HCEC 1CT (cell line): ENCODE measurements around the gene SOCS1.
A peak's percentile ranks its signal among the peaks of the same experiment; 100 is the strongest.
"Not testable (repeated sequence)": the region's sequence is repeated elsewhere in the genome, so short reads cannot be mapped to it uniquely, and the experiment has no call there.

ENCODE experiments used
- DNase-seq: peaks from one replicate; pipeline ENCODE4 v3.0.0-alpha.2; 2017

Gene SOCS1, protein sequence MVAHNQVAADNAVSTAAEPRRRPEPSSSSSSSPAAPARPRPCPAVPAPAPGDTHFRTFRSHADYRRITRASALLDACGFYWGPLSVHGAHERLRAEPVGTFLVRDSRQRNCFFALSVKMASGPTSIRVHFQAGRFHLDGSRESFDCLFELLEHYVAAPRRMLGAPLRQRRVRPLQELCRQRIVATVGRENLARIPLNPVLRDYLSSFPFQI

GRCh38 chr16:11255737-11256660, at the start of gene SOCS1:
TSS of gene SOCS1 (minus strand) at chr16:11256204. CDS start at chr16:11255478, 726 bp downstream.
- peak; percentile 88 for DNase-seq

DNA sequence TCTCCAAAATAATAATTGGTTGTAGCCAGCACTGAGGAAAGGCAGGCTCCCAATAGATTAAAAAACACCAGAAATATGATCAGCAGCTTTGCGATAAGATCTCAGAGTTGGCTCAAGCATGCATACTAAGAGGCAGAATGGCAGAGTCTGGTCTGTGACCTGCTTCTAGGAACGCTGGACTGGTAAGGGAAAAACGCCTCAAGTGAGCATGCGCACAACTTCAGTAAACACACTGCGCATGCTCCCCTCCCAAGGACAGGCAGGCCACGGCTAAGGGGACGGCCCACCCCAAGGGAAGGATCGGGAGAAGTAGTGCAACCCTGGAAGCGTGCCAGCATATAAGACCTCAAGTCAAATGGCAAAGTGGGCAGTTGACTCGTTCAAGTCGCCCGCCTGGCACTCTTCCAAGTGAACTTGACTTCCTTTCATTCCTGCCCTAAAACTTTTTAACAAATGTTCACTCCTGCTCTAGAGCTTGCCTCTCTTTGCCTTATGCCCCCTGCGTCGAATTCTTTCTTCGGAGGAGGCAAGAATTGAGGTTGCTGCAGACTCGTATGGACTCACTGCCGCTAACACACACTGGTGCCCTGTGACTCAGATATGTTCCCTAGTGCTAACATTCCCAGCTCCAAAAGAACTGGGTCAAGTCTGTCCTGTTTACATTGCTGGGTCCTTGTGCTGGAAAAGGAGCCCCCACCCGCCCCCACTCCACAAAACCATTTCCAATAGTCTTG, 47.6 kb upstream of the SOCS1 start:
- no peak for DNase-seq

GRCh38 chr16:11302977-11303376, 47.0 kb upstream of the SOCS1 start:
- no peak for DNase-seq

- DNase-seq, result no peak
Measured at GRCh38 chr16:11301645-11302501, 45.9 kb upstream of the SOCS1 start.

GRCh38 chr16:11300560-11300892, 44.5 kb upstream of the SOCS1 start:
- DNase-seq, result no peak

GRCh38 chr16:11299865-11300559, 44.0 kb upstream of the SOCS1 start:
- DNase-seq, result no peak

- not testable (repeated sequence) for DNase-seq
Measured at GRCh38 chr16:11298950-11299547, 43.0 kb upstream of the SOCS1 start.

- no peak for DNase-seq
Measured at GRCh38 chr16:11298143-11298900, 42.3 kb upstream of the SOCS1 start.

- peak; percentile 12 for DNase-seq
Measured at GRCh38 chr16:11297492-11298142, 41.6 kb upstream of the SOCS1 start.

DNA sequence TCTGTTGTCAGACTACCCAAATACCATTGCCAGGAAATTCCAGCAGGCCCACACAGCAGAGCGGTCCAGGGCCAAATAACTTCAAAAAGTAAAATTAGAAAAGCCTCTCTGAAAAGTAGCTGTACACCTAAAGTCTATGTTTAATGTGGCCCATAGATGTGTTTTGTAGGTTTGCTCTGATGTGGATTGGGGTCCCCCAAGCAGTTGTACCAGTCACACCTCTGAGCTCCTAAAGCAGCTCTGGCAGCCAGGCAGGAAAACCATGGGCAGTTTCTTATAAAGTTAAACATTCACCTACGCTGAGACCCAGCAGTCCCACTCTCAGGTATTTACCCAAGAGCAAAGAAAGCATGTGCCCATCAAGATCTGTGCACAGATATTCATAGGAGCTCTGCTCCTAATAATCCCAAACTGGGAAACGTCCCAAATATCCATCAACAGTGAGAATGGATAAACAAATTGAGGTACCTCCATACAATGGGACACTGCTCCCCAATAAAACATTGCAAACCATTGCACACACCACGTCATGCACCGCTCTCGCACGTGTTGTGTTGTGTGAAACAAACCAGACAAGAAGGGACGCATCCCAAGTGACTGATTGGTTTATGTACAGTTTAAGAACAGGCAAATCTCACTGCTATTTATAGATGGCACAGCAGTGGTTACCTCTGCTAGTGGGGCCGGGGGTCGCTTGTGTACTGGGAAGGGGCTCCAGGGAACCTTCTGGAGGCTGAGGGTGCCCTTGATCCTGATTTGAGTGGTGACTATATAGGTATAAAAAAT, 40.9 kb upstream of the SOCS1 start:
- no peak for DNase-seq

GRCh38 chr16:11296351-11296705, 40.3 kb upstream of the SOCS1 start:
- no peak for DNase-seq

DNA sequence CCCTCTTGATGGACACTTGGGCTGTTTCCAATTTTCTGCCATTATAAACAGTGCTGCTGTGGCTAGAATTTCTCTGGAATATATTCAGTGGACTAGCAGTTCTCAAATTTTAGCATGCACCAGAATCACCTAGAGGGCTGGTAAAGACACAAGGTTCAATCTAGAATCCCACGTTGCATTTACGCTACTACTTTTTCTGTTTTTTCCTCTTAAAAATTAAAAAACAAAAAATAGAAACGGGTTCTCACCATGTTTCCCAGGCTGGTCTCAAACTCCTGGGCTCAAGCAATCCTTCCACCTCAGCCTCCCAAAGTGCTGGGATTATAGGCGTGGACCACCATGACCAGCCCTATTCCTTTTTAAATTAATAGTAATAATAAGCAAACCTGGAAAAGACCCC, 39.7 kb upstream of the SOCS1 start:
- DNase-seq, result no peak

- no peak for DNase-seq
Measured at GRCh38 chr16:11292076-11292748, 36.2 kb upstream of the SOCS1 start.

GRCh38 chr16:11291091-11291703, 35.2 kb upstream of the SOCS1 start:
- DNase-seq, result no peak

DNA sequence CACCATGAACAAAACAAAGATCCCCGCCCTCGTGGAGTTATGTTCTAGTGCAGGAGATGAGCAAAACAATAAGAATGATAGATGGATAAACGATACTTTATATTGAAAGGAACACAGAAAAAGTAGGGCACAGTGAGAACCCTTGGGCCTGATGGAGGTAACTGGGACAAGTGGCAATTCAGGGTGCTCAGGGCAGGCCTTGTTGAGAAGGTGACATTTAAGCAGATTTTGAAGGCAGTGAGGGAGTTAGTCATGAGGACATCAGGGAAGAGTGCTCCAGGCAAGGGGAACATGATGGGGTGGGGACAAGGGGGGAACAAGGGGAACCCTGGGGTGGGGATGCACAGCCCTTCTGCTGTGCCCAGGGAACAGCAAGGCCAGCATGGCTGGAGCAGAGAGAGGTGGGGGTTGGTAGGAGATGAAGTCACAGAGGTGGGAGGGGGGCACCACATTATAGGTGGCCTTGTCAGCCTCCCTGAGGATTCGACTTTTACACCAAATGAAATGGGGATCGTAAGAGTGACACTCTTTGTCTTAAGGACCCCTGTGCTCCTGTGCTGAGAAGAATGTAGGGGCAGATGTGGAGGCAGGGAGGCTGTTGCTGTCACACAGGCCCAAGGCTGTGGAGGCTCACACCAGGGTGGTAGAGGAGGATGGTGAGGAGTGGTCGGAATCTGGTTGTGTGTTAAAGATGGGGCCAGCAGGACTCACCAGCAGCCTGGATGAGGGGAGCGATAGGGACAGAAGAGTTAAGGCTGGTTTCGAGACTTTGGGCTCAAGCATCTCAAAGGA, 34.3 kb upstream of the SOCS1 start:
- no peak for DNase-seq

DNA sequence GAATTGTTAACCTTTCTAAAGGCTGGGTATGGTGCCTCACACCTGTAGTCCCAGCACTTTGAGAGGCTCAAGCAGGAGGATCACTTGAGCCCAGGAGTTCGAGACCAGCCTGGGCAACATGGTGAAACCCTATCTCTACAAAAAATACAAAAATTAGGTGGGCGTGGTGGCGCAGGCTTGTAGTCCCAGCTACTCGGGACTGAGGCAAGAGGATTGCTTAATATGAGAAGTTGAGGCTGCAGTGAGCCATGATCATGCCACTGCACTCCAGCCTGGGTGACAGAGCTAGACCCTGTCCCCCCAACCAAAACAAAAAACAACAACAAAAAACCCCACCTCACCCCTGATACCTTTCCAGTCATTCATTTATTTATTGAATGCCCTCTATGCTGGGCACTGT, 33.7 kb upstream of the SOCS1 start:
- not testable (repeated sequence) for DNase-seq

- no peak for DNase-seq
Measured at GRCh38 chr16:11289202-11289601, 33.2 kb upstream of the SOCS1 start.

- no peak for DNase-seq
Measured at GRCh38 chr16:11285842-11286241, 29.8 kb upstream of the SOCS1 start.
